DND-41 (cell line): ENCODE data around the gene MCRIP1.

Source experiments
- ATAC-seq: fragments of 200-7000 bp; cut with Tn5 transposase; 3 replicates; pipeline ENCODE4 v1.9.1; 2021; ENCODE audit warnings: low read depth; ENCODE audit not compliant: insufficient read depth
- DNase-seq: peaks from one replicate; pipeline ENCODE4 v3.0.0-alpha.2; 2020
- H2AFZ ChIP-seq: 2 replicates; pipeline ENCODE4 v1.6.0; 2012; ENCODE audit warnings: low read depth, low read length
- H3K27ac ChIP-seq: 2 replicates; pipeline ENCODE4 v1.5.1; 2012; ENCODE audit warnings: low read length, inconsistent platforms
- H3K27me3 ChIP-seq: fragments of 200-600 bp; sonication (generic); 2 replicates; pipeline ENCODE4 v1.6.0; 2012; ENCODE audit warnings: low read length, mild to moderate bottlenecking, inconsistent platforms; ENCODE audit not compliant: insufficient read depth, poor library complexity
- H3K36me3 ChIP-seq: 2 replicates; pipeline ENCODE4 v1.5.1; 2012; ENCODE audit warnings: low read length, inconsistent platforms; ENCODE audit not compliant: insufficient read depth
- H3K4me1 ChIP-seq: 2 replicates; pipeline ENCODE4 v1.5.1; 2012; ENCODE audit warnings: mild to moderate bottlenecking, low read length; ENCODE audit not compliant: insufficient read depth
- H3K4me2 ChIP-seq: 2 replicates; pipeline ENCODE4 v1.6.0; 2012; ENCODE audit warnings: mild to moderate bottlenecking, moderate library complexity, low read length, inconsistent platforms; ENCODE audit not compliant: insufficient read depth
- H3K4me3 ChIP-seq, 2 experiments: fragments of 200-600 bp in 1 of 2; shearing (Covaris generic) in 1 of 2; 2 replicates each; pipeline ENCODE4 v1.5.1; 2012 to 2016; ENCODE audit warnings: inconsistent platforms in 2 of 2, low read length in 2 of 2, mild to moderate bottlenecking in 2 of 2, low read depth in 1 of 2, moderate library complexity in 1 of 2
- H3K79me2 ChIP-seq: 2 replicates; pipeline ENCODE4 v1.6.0; 2012; ENCODE audit warnings: low read length, inconsistent platforms; ENCODE audit not compliant: insufficient read depth
- H3K9ac ChIP-seq: 2 replicates; pipeline ENCODE4 v1.6.0; 2012; ENCODE audit warnings: low read depth, mild to moderate bottlenecking, inconsistent platforms, low read length, moderate library complexity
- H3K9me3 ChIP-seq: 2 replicates; pipeline ENCODE4 v1.5.1; 2012; ENCODE audit warnings: low read length, moderate library complexity, mild to moderate bottlenecking, inconsistent platforms; ENCODE audit not compliant: insufficient read depth, severe bottlenecking
- H4K20me1 ChIP-seq: 2 replicates; pipeline ENCODE4 v1.6.0; 2012; ENCODE audit warnings: low read length; ENCODE audit not compliant: insufficient read depth
- EZH2 ChIP-seq: IDR thresholded peaks from 3 replicates; pipeline ENCODE4 v1.6.1; 2012; ENCODE audit warnings: borderline replicate concordance, low read depth, mild to moderate bottlenecking, moderate library complexity, low read length, inconsistent platforms; ENCODE audit not compliant: severe bottlenecking
- TF ChIP-seq, protein P1 (sequence below): IDR thresholded peaks from 2 replicates; pipeline ENCODE4 v1.5.1; 2012; ENCODE audit warnings: borderline replicate concordance, low read length, moderate library complexity, mild to moderate bottlenecking; ENCODE audit not compliant: poor library complexity, severe bottlenecking; ENCODE audit errors: extremely low read depth

The MCRIP1 gene

DNA sequence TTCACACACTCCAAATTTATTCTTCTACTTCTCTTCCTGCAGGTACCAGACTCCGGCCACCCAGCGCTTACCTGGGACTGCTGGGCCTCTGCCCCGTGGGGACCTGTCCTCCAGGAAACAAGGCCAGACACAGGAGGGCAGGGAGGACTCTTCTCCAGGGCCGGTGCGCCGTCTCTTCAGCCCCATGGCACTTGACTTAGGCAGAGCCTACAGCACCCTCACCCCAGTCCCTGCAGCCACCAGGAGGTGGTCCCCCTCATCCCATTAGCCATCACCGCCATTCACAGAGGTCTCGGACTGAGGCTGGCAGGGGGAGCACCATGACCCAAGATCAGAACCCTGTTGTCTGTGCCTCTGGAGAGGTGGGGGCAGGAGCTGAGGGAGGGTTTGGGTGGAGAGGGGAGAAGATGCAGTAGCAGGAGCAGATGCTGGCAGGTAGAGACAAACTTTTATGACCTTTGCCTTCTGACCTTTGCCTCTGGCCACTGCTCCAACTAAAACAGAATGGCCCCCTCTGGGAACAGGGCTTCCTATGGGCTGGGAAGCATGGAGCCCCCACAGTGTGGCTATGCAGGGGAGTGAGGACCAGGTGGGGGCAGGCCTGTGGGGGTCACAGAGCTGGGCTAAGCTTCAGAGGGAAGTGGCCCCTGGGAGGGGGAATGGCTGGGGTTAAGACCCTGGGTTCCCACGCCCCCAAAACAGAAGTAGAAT, 30.9 kb downstream of the MCRIP1 start:
- Histone ChIP-seq H3K36me3 (no peaks in the 10 kb centered on the region), H4K20me1 (no peaks in the 10 kb centered on the region), H3K27ac (no peak overlapping the region), H3K4me1 (peaks cover 8% of the 10 kb centered on the region; the same call in 1 of the 2 replicates), H3K9me3 (no peaks in the 10 kb centered on the region), H3K27me3 (no peaks in the 10 kb centered on the region), H2AFZ (no peak overlapping the region), H3K79me2 (no peaks in the 10 kb centered on the region), H3K4me3 (no peak overlapping the region), H3K9ac (no peak overlapping the region), H3K4me2 (no peak overlapping the region)
- TF ChIP-seq, protein P1, sequence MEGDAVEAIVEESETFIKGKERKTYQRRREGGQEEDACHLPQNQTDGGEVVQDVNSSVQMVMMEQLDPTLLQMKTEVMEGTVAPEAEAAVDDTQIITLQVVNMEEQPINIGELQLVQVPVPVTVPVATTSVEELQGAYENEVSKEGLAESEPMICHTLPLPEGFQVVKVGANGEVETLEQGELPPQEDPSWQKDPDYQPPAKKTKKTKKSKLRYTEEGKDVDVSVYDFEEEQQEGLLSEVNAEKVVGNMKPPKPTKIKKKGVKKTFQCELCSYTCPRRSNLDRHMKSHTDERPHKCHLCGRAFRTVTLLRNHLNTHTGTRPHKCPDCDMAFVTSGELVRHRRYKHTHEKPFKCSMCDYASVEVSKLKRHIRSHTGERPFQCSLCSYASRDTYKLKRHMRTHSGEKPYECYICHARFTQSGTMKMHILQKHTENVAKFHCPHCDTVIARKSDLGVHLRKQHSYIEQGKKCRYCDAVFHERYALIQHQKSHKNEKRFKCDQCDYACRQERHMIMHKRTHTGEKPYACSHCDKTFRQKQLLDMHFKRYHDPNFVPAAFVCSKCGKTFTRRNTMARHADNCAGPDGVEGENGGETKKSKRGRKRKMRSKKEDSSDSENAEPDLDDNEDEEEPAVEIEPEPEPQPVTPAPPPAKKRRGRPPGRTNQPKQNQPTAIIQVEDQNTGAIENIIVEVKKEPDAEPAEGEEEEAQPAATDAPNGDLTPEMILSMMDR: no peak
- TF ChIP-seq EZH2: no peak
- ATAC-seq (no peak), DNase-seq (no peak)

DNA sequence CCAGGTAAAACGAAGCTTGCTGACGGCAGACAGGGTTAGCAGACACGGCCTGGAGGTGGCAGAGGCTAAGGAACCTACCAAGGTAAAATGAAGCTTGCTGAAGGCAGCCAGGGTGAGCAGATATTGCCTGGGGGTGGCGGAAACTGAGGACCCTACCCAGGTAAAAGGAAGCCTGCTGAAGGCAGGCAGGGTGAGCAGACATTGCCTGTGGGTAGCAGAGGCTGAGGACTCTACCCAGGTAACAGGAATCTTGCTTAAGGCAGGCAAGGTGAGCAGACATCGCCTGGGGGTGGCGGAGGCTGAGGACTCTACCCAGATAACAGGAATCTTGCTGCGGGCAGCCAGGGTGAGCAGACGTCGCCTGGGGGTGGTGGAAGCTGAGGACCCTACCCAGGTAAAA, 31.8 kb downstream of the MCRIP1 start:
- H3K79me2 ChIP-seq: no peaks in the 10 kb centered on the region
- no peak overlapping the region for H3K9ac ChIP-seq
- H4K20me1 ChIP-seq: no peaks in the 10 kb centered on the region
- no peaks in the 10 kb centered on the region for H3K9me3 ChIP-seq
- TF ChIP-seq, protein P1: no peak
- TF ChIP-seq EZH2: no peak
- no peak overlapping the region for H3K4me2 ChIP-seq
- no peaks in the 10 kb centered on the region for H3K27me3 ChIP-seq
- no peak overlapping the region for H3K4me3 ChIP-seq
- ATAC-seq (no peak), DNase-seq (no peak)
- peaks cover 8% of the 10 kb centered on the region; the same call in 1 of the 2 replicates for H3K4me1 ChIP-seq
- H3K27ac ChIP-seq: no peak overlapping the region
- no peaks in the 10 kb centered on the region for H3K36me3 ChIP-seq
- H2AFZ ChIP-seq: no peak overlapping the region

DNA sequence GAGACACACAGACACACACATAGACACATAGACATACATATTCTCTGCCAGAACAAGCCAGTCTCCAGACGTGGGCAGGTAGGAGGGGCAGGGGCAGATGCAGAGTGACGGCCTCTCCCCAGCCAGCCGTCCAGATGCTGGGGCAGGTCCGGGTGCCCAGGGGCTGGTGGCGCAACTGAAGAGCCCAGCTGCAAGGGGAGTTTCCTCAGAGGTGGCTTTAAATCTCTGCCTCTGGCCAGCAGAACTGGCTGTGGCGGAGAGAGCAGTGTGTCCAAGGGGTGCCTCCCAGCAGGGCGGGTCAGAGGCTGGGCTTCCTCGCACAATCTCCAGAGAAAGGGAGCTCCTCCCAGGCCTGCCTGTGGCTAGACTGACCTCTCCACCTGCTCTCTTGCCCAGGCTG, 38.6 kb downstream of the MCRIP1 start:
- Histone ChIP-seq H3K27me3 (no peaks in the 10 kb centered on the region), H3K79me2 (no peaks in the 10 kb centered on the region), H3K4me2 (no peak overlapping the region), H3K4me1 (no peaks in the 10 kb centered on the region), H3K36me3 (no peaks in the 10 kb centered on the region), H3K4me3 (no peak overlapping the region), H4K20me1 (no peaks in the 10 kb centered on the region; the same call in 1 of the 2 replicates), H2AFZ (no peak overlapping the region), H3K9ac (no peak overlapping the region), H3K27ac (no peak overlapping the region), H3K9me3 (no peaks in the 10 kb centered on the region)
- ATAC-seq (no peak), DNase-seq (no peak)
- no peak for TF ChIP-seq EZH2
- TF ChIP-seq, protein P1: no peak

DNA sequence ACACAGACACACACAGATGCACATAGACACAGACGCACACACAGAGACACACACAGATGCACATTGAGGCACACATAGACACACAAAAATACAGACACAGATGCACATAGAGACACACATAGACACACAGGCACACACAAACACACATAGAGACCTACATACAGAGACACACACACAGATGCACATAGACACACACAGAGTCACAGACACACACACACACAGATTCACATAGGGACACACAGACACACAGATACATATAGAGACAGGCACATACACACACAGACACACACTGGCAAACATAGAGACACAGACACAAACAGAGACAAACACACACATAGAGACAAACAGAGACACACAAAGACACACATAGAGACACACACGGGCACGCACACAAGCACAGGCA, 39.0 kb downstream of the MCRIP1 start:
- TF ChIP-seq, protein P1: no peak
- no peak for TF ChIP-seq EZH2
- ATAC-seq: no peak

More for the DNA sequence above, 39.0 kb downstream of the MCRIP1 start:
- Histone ChIP-seq H3K9me3 (no peaks in the 10 kb centered on the region), H3K4me3 (no peak overlapping the region), H3K27ac (no peak overlapping the region), H3K4me2 (no peak overlapping the region), H3K27me3 (no peaks in the 10 kb centered on the region), H3K79me2 (no peaks in the 10 kb centered on the region), H3K4me1 (no peaks in the 10 kb centered on the region), H2AFZ (no peak overlapping the region), H3K36me3 (no peaks in the 10 kb centered on the region), H4K20me1 (no peaks in the 10 kb centered on the region; the same call in 1 of the 2 replicates), H3K9ac (no peak overlapping the region)
- no peak for DNase-seq
